GM12878 (cell line): ENCODE measurements around the gene IKBKG. TPM values are rescaled to one million over a fixed set of nuclear protein-coding genes. Genes with fewer than 3 reads are reported as not detected.

Experiments used
- ATAC-seq: fragments of 200-7000 bp; cut with Tn5 transposase; 3 replicates; pipeline ENCODE4 v1.9.1; 2020; ENCODE audit warnings: mild to moderate bottlenecking, moderate library complexity
- BruUV-seq: library from RNA; stranded (reverse); fragments of 400-500 nt; replicated peaks from 2 replicates; lab custom pipeline; 2021; lab: Mats Ljungman, UMichigan
- CTCF ChIA-PET: fragments of 300-600 bp; sonication (Branson Sonifier 250); formaldehyde crosslinking; extraction: SDS; loops from one replicate; lab custom pipeline; 2021; ENCODE audit warnings: inconsistent platforms; lab: Yijun Ruan, JAX
- POLR2A ChIA-PET: fragments of 350-600 bp; formaldehyde crosslinking; extraction: SDS; loops from one replicate; lab custom pipeline; 2021; ENCODE audit warnings: inconsistent platforms; lab: Charles Lee
- RAD21 ChIA-PET: fragments of 300-600 bp; sonication (Branson Sonifier 250); formaldehyde crosslinking; loops from one replicate; lab custom pipeline; 2023; ENCODE audit warnings: antibody characterized with exemption; ENCODE audit not compliant: unreplicated experiment; lab: Charles Lee
- SMC1A ChIA-PET: fragments of 300-600 bp; sonication (Branson Sonifier 250); formaldehyde crosslinking; loops from one replicate; lab custom pipeline; 2023; ENCODE audit not compliant: unreplicated experiment, uncharacterized antibody; lab: Charles Lee
- DNase-seq: peaks from one replicate; pipeline ENCODE4 v3.0.0-alpha.2; 2011; ENCODE audit warnings: low read depth, low spot score
- FAIRE-seq: peaks from 3 replicates; lab custom pipeline; 2011; peaks lifted over from hg19 to GRCh38; lab: Jason Lieb, UNC
- H2AFZ ChIP-seq: 2 replicates; pipeline ENCODE4 v1.6.0; 2011; ENCODE audit warnings: low read depth, low read length, control low read depth; ENCODE audit not compliant: control insufficient read depth
- H3K27ac ChIP-seq: 2 replicates; pipeline ENCODE4 v1.5.1; 2011; ENCODE audit warnings: control low read depth; ENCODE audit not compliant: control insufficient read depth, insufficient read depth
- H3K27me3 ChIP-seq, 2 experiments: replicated peaks in 1 of 2; 2 replicates each; pipeline versions ENCODE4 v1.6.0 to v1.6.1; 2011; ENCODE audit warnings: low read length in 1 of 2; ENCODE audit not compliant: control insufficient read depth in 2 of 2, insufficient read depth in 2 of 2
- H3K36me3 ChIP-seq, 2 experiments: 2 replicates each; pipeline ENCODE4 v1.5.1; 2011; ENCODE audit warnings: low read length in 1 of 2; ENCODE audit not compliant: control insufficient read depth in 2 of 2, insufficient read depth in 2 of 2
- H3K4me1 ChIP-seq: 2 replicates; pipeline ENCODE4 v1.6.1; 2011; ENCODE audit warnings: mild to moderate bottlenecking, low read length, moderate library complexity, mixed read lengths; ENCODE audit not compliant: control insufficient read depth, insufficient read depth
- H3K4me2 ChIP-seq: 2 replicates; pipeline ENCODE4 v1.6.0; 2011; ENCODE audit warnings: control low read depth; ENCODE audit not compliant: control insufficient read depth, insufficient read depth
- H3K4me3 ChIP-seq: fragments of 200-600 bp; sonication (generic); 2 replicates; pipeline ENCODE4 v1.5.1; 2016
- H3K79me2 ChIP-seq: 2 replicates; pipeline ENCODE4 v1.6.0; 2011; ENCODE audit warnings: low read length; ENCODE audit not compliant: control insufficient read depth, insufficient read depth
- H3K9ac ChIP-seq: 2 replicates; pipeline ENCODE4 v1.8.0; 2011; ENCODE audit warnings: low read length, control low read depth, mixed read lengths; ENCODE audit not compliant: control insufficient read depth, insufficient read depth
- H3K9me3 ChIP-seq: replicated peaks from 3 replicates; pipeline ENCODE4 v1.5.1; 2011; ENCODE audit warnings: mild to moderate bottlenecking, low read length; ENCODE audit not compliant: control insufficient read depth, insufficient read depth
- H4K20me1 ChIP-seq: 2 replicates; pipeline ENCODE4 v1.6.0; 2011; ENCODE audit not compliant: control insufficient read depth, insufficient read depth
- JUNB ChIP-seq: IDR thresholded peaks from 2 replicates; pipeline ENCODE4 v1.6.1; 2016; ENCODE audit warnings: antibody characterized with exemption, mild to moderate bottlenecking
- JUND ChIP-seq: IDR thresholded peaks from 2 replicates; pipeline ENCODE4 v1.6.1; 2012; ENCODE audit warnings: low read depth, mild to moderate bottlenecking, low read length, improper control_type of control experiment, moderate library complexity
- NR2C1 ChIP-seq: fragments of 450-650 bp; IDR thresholded peaks from 2 replicates; pipeline ENCODE4 v1.6.1; 2017; ENCODE audit warnings: antibody characterized with exemption, mild to moderate bottlenecking, moderate library complexity
- NRF1 ChIP-seq: conservative IDR thresholded peaks from 2 replicates; pipeline ENCODE4 v1.6.1; 2011; ENCODE audit warnings: mild to moderate bottlenecking, low read depth, low read length, improper control_type of control experiment
- RB1 ChIP-seq: fragments of 450-650 bp; formaldehyde crosslinking; IDR thresholded peaks from 2 replicates; pipeline ENCODE4 v1.6.1; 2017; ENCODE audit warnings: mild to moderate bottlenecking, borderline replicate concordance
- RELA ChIP-seq: fragments of 450-650 bp; IDR thresholded peaks from 2 replicates; pipeline ENCODE4 v1.8.0; 2014; ENCODE audit warnings: borderline replicate concordance; ENCODE audit not compliant: partially characterized antibody
- ZBED1 ChIP-seq: IDR thresholded peaks from 2 replicates; pipeline ENCODE4 v1.6.1; 2016; ENCODE audit warnings: borderline replicate concordance
- WGBS: methylation state at CpG from one replicate; pipeline ENCODE4 v1.1.6; 2016; ENCODE audit warnings: low lambda C conversion rate; ENCODE audit not compliant: insufficient replicate concordance, insufficient coverage; ENCODE audit errors: missing lambda C conversion rate; 5-methylcytosine and 5-hydroxymethylcytosine counted together
- in situ Hi-C: fragments of 300-500 bp; cut with MboI; formaldehyde crosslinking; loops from 9 replicates; pipeline ENCODE4 v1.14.3; 2018; ENCODE audit warnings: mixed read lengths
- intact Hi-C: fragments of 100-400 bp; cut with micrococcal nuclease; formaldehyde crosslinking; loops from one replicate; pipeline ENCODE4 v1.14.2; 2022; ENCODE audit not compliant: unreplicated experiment
- polyA plus RNA-seq, 11 experiments: library from polyadenylated mRNA; depleted of rRNA in 4 of 11; unstranded in 6 of 11; stranded (reverse) in 5 of 11; fragments of >200 nt; fragmentation: Nextera tagmentation in 4 of 11; fragmentation: Illumina TruSeq in 1 of 11; extraction: Ambion mirVana in 4 of 11; extraction: Trizol in 1 of 11; gene quantifications; 1 replicate in 1 of 11; 2 replicates in 10 of 11; pipeline versions ENCODE4 v1.2.1 to v1.2.3, GENCODE V29; 2011 to 2016; ENCODE audit warnings: inconsistent platforms in 2 of 11, missing spikeins in 2 of 11, low read depth in 1 of 11
- total RNA-seq, 4 experiments: library from RNA; depleted of rRNA in 3 of 4; stranded (reverse); fragments of >200 nt in 3 of 4; fragmentation: Illumina TruSeq in 1 of 4; extraction: Trizol in 1 of 4; gene quantifications; 2 replicates each; pipeline versions ENCODE4 v1.2.1 to v1.2.3, GENCODE V29; 2013 to 2021
- TF ChIP-seq, protein P1 (sequence below): fragments of 150-350 bp; IDR thresholded peaks from 2 replicates; pipeline ENCODE4 v1.6.1; 2014; ENCODE audit warnings: mild to moderate bottlenecking, low read depth, low read length
- TF ChIP-seq, protein P2 (sequence below): fragments of 450-650 bp; IDR thresholded peaks from 2 replicates; pipeline ENCODE4 v1.6.1; 2016; ENCODE audit warnings: mild to moderate bottlenecking
- TF ChIP-seq, protein P3 (sequence below): fragments of 450-650 bp; IDR thresholded peaks from 2 replicates; pipeline ENCODE4 v1.6.1; 2014; ENCODE audit warnings: mild to moderate bottlenecking
- TF ChIP-seq, protein P4 (sequence below): IDR thresholded peaks from 2 replicates; pipeline ENCODE4 v1.6.1; 2012; ENCODE audit warnings: improper control_type of control experiment, low read depth, low read length; ENCODE audit not compliant: insufficient replicate concordance

The IKBKG gene
- total and polyA plus RNA-seq, 10 of the 15 experiments (the other 5 are each of a cell fraction or from before 2014, with no cell fraction given): 0.35 to 30.7 (median 16.7) TPM

DNA sequence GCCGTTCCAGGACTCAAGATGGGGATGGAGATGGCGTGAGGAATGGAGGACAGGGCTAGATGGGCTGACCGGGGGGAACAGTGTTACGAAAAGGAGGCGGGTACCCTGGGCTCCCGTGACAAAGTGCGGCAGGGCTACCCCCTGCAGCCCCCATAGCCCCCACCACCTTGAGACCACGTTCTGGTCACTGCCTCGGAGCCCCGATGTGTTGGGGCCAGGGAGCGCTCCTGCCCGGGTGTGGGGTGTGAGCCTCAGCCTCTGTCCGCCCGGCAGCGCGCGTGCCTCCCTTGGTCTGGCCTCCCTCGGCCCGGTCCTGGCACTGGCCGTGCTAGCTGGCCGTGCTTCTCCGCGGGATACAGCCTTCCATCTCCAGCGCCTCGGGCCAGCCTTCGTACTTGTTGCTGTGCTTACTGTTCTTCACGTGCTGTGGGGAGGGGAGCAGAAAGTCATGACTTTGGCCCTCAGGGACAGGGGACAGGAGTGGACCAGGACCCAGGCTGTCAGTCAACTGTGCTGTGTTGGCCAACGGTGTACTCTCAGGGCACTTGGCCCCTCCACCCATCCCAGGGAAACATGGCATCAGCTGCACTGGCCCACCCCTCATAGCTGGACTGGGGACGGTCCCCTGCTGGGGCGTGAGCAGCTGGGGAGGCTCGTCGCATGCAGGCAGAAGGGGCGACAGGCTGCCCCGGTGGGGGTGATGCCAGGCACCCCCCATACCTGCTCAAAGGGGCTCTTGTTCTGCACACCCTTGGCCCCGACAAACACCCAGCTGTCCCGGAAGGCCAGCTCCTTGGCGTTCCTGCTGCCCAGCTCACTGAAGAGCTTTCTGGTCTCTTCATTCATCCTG is 40.7 kb upstream of the IKBKG start:
- BruUV-seq: no TSS peak
- in situ Hi-C loops (no loop called here), intact Hi-C loops (no loop called here)
- no peak overlapping the region for H2AFZ ChIP-seq
- no peak overlapping the region for H3K9ac ChIP-seq
- no peaks in the 10 kb centered on the region for H3K4me1 ChIP-seq
- no peak overlapping the region for H3K4me2 ChIP-seq
- POLR2A ChIA-PET: no interaction called here
- SMC1A ChIA-PET: no interaction called here
- H3K4me3 ChIP-seq: no peak overlapping the region
- RAD21 ChIA-PET: no interaction called here
- no peak for FAIRE-seq
- no peak for ATAC-seq
- no peaks in the 10 kb centered on the region for H4K20me1 ChIP-seq
- CTCF ChIA-PET: no interaction called here
- H3K79me2 ChIP-seq: no peaks in the 10 kb centered on the region
- H3K27ac ChIP-seq: no peak overlapping the region
- H3K36me3 ChIP-seq: no peaks in the 10 kb centered on the region
- 69% methylated on average over 29 of the region's 37 CpGs for WGBS
- H3K9me3 ChIP-seq: no peaks in the 10 kb centered on the region; the same call in 2 of the 3 replicates
- no peak for DNase-seq
- no peaks in the 10 kb centered on the region for H3K27me3 ChIP-seq
- TF ChIP-seq JUNB: no peak
- TF ChIP-seq NR2C1: no peak
- TF ChIP-seq RELA: no peak
- no peak for TF ChIP-seq JUND
- TF ChIP-seq RB1: no peak
- TF ChIP-seq, protein P1, sequence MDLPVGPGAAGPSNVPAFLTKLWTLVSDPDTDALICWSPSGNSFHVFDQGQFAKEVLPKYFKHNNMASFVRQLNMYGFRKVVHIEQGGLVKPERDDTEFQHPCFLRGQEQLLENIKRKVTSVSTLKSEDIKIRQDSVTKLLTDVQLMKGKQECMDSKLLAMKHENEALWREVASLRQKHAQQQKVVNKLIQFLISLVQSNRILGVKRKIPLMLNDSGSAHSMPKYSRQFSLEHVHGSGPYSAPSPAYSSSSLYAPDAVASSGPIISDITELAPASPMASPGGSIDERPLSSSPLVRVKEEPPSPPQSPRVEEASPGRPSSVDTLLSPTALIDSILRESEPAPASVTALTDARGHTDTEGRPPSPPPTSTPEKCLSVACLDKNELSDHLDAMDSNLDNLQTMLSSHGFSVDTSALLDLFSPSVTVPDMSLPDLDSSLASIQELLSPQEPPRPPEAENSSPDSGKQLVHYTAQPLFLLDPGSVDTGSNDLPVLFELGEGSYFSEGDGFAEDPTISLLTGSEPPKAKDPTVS: no peak
- TF ChIP-seq, protein P2, sequence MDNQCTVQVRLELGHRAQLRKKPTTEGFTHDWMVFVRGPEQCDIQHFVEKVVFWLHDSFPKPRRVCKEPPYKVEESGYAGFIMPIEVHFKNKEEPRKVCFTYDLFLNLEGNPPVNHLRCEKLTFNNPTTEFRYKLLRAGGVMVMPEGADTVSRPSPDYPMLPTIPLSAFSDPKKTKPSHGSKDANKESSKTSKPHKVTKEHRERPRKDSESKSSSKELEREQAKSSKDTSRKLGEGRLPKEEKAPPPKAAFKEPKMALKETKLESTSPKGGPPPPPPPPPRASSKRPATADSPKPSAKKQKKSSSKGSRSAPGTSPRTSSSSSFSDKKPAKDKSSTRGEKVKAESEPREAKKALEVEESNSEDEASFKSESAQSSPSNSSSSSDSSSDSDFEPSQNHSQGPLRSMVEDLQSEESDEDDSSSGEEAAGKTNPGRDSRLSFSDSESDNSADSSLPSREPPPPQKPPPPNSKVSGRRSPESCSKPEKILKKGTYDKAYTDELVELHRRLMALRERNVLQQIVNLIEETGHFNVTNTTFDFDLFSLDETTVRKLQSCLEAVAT: no peak
- TF ChIP-seq, protein P3, sequence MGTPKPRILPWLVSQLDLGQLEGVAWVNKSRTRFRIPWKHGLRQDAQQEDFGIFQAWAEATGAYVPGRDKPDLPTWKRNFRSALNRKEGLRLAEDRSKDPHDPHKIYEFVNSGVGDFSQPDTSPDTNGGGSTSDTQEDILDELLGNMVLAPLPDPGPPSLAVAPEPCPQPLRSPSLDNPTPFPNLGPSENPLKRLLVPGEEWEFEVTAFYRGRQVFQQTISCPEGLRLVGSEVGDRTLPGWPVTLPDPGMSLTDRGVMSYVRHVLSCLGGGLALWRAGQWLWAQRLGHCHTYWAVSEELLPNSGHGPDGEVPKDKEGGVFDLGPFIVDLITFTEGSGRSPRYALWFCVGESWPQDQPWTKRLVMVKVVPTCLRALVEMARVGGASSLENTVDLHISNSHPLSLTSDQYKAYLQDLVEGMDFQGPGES: no peak
- no peak for TF ChIP-seq ZBED1
- TF ChIP-seq, protein P4, sequence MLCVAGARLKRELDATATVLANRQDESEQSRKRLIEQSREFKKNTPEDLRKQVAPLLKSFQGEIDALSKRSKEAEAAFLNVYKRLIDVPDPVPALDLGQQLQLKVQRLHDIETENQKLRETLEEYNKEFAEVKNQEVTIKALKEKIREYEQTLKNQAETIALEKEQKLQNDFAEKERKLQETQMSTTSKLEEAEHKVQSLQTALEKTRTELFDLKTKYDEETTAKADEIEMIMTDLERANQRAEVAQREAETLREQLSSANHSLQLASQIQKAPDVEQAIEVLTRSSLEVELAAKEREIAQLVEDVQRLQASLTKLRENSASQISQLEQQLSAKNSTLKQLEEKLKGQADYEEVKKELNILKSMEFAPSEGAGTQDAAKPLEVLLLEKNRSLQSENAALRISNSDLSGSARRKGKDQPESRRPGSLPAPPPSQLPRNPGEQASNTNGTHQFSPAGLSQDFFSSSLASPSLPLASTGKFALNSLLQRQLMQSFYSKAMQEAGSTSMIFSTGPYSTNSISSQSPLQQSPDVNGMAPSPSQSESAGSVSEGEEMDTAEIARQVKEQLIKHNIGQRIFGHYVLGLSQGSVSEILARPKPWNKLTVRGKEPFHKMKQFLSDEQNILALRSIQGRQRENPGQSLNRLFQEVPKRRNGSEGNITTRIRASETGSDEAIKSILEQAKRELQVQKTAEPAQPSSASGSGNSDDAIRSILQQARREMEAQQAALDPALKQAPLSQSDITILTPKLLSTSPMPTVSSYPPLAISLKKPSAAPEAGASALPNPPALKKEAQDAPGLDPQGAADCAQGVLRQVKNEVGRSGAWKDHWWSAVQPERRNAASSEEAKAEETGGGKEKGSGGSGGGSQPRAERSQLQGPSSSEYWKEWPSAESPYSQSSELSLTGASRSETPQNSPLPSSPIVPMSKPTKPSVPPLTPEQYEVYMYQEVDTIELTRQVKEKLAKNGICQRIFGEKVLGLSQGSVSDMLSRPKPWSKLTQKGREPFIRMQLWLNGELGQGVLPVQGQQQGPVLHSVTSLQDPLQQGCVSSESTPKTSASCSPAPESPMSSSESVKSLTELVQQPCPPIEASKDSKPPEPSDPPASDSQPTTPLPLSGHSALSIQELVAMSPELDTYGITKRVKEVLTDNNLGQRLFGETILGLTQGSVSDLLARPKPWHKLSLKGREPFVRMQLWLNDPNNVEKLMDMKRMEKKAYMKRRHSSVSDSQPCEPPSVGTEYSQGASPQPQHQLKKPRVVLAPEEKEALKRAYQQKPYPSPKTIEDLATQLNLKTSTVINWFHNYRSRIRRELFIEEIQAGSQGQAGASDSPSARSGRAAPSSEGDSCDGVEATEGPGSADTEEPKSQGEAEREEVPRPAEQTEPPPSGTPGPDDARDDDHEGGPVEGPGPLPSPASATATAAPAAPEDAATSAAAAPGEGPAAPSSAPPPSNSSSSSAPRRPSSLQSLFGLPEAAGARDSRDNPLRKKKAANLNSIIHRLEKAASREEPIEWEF: no peak
- no peak for TF ChIP-seq NRF1
